Measurements from ENCODE around the gene SP140L.

DNA sequence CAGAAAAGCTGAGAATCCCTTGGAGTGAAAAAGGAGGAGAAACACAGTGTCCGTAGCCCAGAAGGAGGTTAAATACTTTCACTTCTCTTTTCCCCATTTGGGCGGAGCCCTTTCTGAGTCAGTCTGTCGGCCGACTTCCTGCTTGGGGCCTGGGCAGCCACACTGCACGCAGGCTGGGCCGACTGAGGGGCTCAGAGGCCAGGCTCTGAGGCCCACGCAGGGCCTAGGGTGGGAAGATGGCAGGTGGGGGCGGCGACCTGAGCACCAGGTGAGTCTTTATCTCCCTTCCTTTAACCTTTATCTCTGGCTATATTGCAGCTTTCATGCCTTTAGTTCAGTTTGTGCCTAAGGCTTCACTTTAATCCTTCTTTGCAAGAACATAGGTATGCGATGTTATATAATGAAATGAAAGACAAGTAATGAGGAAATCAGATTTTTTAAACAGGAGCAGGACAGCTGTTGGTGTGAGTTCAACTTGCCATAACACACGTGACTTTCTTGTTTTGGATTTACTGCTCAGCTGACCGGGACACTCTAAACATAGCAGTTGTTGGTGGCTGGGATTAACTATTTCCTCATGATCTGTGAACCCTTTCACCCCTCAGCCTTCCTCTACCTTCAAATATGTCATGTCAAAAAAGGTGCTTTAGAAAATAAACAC lies 89.2 kb downstream of the SP140L start, which contains the start of gene SP100:
- TF ChIP-seq, protein P1, sequence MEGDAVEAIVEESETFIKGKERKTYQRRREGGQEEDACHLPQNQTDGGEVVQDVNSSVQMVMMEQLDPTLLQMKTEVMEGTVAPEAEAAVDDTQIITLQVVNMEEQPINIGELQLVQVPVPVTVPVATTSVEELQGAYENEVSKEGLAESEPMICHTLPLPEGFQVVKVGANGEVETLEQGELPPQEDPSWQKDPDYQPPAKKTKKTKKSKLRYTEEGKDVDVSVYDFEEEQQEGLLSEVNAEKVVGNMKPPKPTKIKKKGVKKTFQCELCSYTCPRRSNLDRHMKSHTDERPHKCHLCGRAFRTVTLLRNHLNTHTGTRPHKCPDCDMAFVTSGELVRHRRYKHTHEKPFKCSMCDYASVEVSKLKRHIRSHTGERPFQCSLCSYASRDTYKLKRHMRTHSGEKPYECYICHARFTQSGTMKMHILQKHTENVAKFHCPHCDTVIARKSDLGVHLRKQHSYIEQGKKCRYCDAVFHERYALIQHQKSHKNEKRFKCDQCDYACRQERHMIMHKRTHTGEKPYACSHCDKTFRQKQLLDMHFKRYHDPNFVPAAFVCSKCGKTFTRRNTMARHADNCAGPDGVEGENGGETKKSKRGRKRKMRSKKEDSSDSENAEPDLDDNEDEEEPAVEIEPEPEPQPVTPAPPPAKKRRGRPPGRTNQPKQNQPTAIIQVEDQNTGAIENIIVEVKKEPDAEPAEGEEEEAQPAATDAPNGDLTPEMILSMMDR (IDR thresholded peaks at IDR 0.05 in 8 of 11, conservative IDR thresholded peaks at IDR 0.05 in 3 of 11), result peak in 1 of 11 experiments; percentile 11
- TF ChIP-seq POLR2A (IDR thresholded peaks at IDR 0.05), result peak; percentile 60 to 85 (median 79)
